ENCODE data around the gene UBE2Q1.

The UBE2Q1 gene

GRCh38 chr1:154557939-154558719 is at the start of gene UBE2Q1:
TSS of gene UBE2Q1 (minus strand) at chr1:154558662. CDS start at chr1:154558553, 109 bp downstream.
- no peak for DNase-seq (ENCODE audit: low read depth)
- H3K4me3 ChIP-seq (ENCODE audit: control insufficient read depth, low read depth, low read length): peak within 1 kb of the TSS; percentile 60
- TF ChIP-seq CTCF (IDR thresholded peaks at IDR 0.05; ENCODE audit: control insufficient read depth, insufficient read depth, low read depth, low read length, missing control alignments): no peak

DNA sequence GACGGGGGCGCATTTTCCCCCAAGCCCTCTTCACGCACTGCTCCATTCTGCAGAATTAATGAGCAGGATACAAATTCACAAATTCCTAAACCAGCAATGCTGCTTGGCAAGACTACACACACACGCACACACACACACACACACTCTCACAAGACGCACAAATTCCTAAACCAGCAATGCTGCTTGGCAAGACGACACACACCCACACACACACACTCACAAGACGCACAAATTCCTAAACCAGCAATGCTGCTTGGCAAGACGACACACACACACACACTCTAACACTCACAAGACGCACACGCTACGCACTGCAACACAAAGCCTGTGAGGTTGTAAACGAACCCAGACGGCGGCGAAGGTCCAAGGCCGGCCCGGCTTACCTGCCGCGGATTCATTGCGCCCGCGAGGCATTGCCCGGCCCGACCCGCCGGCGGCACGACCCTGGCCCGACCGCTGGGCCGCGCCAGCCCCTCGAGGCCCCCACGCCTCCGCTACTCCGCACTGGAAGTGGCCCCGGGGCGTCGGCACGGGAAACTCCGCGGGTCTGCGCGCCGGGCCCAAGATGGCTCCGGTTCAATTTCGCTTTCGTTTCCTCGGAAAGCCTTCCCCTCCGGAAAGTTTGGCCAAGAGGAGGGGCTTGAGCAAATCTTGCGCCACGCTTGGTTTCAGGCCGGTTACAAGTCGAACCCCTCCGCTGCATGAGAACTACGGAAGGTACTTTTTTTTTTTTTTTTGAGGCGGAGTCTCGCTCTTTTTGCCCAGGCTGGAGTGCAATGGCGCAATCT is 49.3 kb upstream of the UBE2Q1 start, which contains the start of gene ADAR:
Gene ADAR (minus strand): TSS at position 578 of the 788 bp plus-strand sequence. CDS start 180 bp downstream, at position 398.
- DNase-seq (ENCODE audit: low read depth): peak; percentile 98
- peak within 1 kb of the TSS; percentile 52 for H3K4me3 ChIP-seq (ENCODE audit: control insufficient read depth, low read depth, low read length)
- no peak for TF ChIP-seq CTCF (IDR thresholded peaks at IDR 0.05; ENCODE audit: control insufficient read depth, insufficient read depth, low read depth, low read length, missing control alignments)

- DNase-seq (ENCODE audit: low read depth): no peak
- no peak for TF ChIP-seq CTCF (IDR thresholded peaks at IDR 0.05; ENCODE audit: control insufficient read depth, insufficient read depth, low read depth, low read length, missing control alignments)
Measured at GRCh38 chr1:154607106-154607608, 48.7 kb upstream of the UBE2Q1 start.

DNA sequence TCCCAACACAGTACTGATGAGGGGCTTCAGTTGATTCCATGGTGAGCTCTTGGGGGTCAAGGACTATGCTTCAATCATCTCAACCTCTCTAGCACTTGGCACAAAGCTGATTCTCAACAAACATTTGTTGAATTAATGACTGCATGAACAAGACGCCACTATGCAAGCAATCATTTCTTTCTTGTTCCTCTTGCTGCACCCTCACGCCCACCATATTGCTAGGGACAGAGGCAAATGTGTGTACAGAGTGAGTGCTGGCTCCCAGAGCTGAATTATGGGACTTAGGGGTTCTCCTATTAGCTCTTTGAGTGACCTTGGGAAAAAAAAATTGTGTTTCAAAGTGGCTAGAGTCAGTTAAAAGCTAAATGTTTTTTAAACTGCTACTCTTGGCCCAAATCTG is 47.1 kb upstream of the UBE2Q1 start:
- DNase-seq (ENCODE audit: low read depth): no peak
- TF ChIP-seq CTCF (IDR thresholded peaks at IDR 0.05; ENCODE audit: control insufficient read depth, insufficient read depth, low read depth, low read length, missing control alignments): no peak
- no peak overlapping the region for H3K4me3 ChIP-seq (ENCODE audit: control insufficient read depth, low read depth, low read length)

More at GRCh38 chr1:154607106-154607608, 48.7 kb upstream of the UBE2Q1 start:
- peak overlapping the region; percentile 52 for H3K4me3 ChIP-seq (ENCODE audit: control insufficient read depth, low read depth, low read length)

- no peak for DNase-seq (ENCODE audit: low read depth)
- H3K4me3 ChIP-seq (ENCODE audit: control insufficient read depth, low read depth, low read length): no peak overlapping the region
- TF ChIP-seq CTCF (IDR thresholded peaks at IDR 0.05; ENCODE audit: control insufficient read depth, insufficient read depth, low read depth, low read length, missing control alignments): no peak
Measured at GRCh38 chr1:154603317-154603716, 44.9 kb upstream of the UBE2Q1 start.

DNA sequence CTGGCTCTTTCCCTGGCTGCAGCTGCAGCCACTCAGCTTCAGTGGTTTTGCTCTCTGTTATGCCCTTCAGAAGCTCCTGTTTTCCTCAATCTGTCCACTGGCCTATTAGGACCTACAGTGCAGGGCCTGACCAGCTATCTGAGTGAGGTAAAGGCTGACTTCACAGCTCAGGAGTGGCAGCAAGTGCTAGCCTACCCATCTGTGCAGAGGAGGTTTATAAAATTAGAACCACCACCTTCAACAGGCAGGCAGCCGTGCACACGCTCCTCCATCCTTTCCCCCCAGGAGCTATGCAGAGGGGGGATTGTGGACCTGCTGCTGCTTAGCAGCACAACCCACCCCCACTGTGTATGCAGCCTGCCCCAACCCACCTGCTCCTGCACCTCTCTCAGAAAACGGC is 41.2 kb upstream of the UBE2Q1 start:
- TF ChIP-seq CTCF (IDR thresholded peaks at IDR 0.05; ENCODE audit: control insufficient read depth, insufficient read depth, low read depth, low read length, missing control alignments): no peak
- H3K4me3 ChIP-seq (ENCODE audit: control insufficient read depth, low read depth, low read length): no peak overlapping the region
- DNase-seq (ENCODE audit: low read depth): no peak
